NB4 (cell line): ENCODE data around the gene KCNA4.

Source experiments
- MAX ChIP-seq: IDR thresholded peaks from 2 replicates; pipeline ENCODE4 v1.6.1; 2011; ENCODE audit warnings: low read depth, low read length
- MYC ChIP-seq: IDR thresholded peaks from 2 replicates; pipeline ENCODE4 v1.6.1; 2011; ENCODE audit warnings: low read depth, low read length
- POLR2A ChIP-seq: IDR thresholded peaks from 2 replicates; pipeline ENCODE4 v1.6.1; 2011; ENCODE audit warnings: mild to moderate bottlenecking; ENCODE audit not compliant: insufficient read length; ENCODE audit errors: extremely low read depth
- TF ChIP-seq, protein P1 (sequence below): IDR thresholded peaks from one replicate; pipeline ENCODE4 v1.5.1; 2012; ENCODE audit warnings: low read depth, low read length

GRCh38 chr11:30012346-30012745 lies 4.5 kb downstream of the KCNA4 start:
- TF ChIP-seq, protein P1, sequence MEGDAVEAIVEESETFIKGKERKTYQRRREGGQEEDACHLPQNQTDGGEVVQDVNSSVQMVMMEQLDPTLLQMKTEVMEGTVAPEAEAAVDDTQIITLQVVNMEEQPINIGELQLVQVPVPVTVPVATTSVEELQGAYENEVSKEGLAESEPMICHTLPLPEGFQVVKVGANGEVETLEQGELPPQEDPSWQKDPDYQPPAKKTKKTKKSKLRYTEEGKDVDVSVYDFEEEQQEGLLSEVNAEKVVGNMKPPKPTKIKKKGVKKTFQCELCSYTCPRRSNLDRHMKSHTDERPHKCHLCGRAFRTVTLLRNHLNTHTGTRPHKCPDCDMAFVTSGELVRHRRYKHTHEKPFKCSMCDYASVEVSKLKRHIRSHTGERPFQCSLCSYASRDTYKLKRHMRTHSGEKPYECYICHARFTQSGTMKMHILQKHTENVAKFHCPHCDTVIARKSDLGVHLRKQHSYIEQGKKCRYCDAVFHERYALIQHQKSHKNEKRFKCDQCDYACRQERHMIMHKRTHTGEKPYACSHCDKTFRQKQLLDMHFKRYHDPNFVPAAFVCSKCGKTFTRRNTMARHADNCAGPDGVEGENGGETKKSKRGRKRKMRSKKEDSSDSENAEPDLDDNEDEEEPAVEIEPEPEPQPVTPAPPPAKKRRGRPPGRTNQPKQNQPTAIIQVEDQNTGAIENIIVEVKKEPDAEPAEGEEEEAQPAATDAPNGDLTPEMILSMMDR: no peak
- TF ChIP-seq POLR2A: no peak
- TF ChIP-seq MAX: no peak
- TF ChIP-seq MYC: no peak
